Activated naive CD8-positive, alpha-beta T cell treated with anti-CD3 and anti-CD28 coated beads, Interleukin-2, amount 10 ng/mL, durations not matched to agents 7 days and 5 days (primary cell): Measurements from ENCODE around the gene CPHXL2. TPM values are rescaled to one million over a fixed set of nuclear protein-coding genes. Genes with fewer than 3 reads are reported as not detected.
A peak's percentile ranks its signal among the peaks of the same experiment; 100 is the strongest.

ENCODE experiments used
- ATAC-seq: fragments of 150-1000 bp; cut with Tn5 transposase; one replicate; pipeline ENCODE4 v1.10.0; 2021; ENCODE audit warnings: low read depth, moderate library complexity
- POLR2A ChIA-PET: fragments of 350-600 bp; sonication (Branson Sonifier 250); formaldehyde crosslinking; loops from one replicate; lab custom pipeline; 2021; ENCODE audit warnings: antibody characterized with exemption; lab: Charles Lee
- DNase-seq: peaks from one replicate; pipeline ENCODE4 v3.0.0; 2021
- H3K27ac Mint-ChIP-seq: one replicate; pipeline ENCODE4 v1.8.0; 2022; ENCODE audit warnings: mild to moderate bottlenecking, mixed read lengths
- H3K27me3 Mint-ChIP-seq: one replicate; pipeline ENCODE4 v1.8.0; 2022; ENCODE audit warnings: mild to moderate bottlenecking, moderate library complexity, mixed read lengths
- H3K36me3 Mint-ChIP-seq: one replicate; pipeline ENCODE4 v1.8.0; 2021; ENCODE audit warnings: mild to moderate bottlenecking, mixed read lengths
- H3K4me1 Mint-ChIP-seq: one replicate; pipeline ENCODE4 v1.8.0; 2021; ENCODE audit warnings: mixed read lengths
- H3K4me3 Mint-ChIP-seq: one replicate; pipeline ENCODE4 v1.8.0; 2022; ENCODE audit warnings: mild to moderate bottlenecking, moderate library complexity, mixed read lengths
- H3K9me3 Mint-ChIP-seq: one replicate; pipeline ENCODE4 v1.8.0; 2021; ENCODE audit warnings: mixed read lengths
- total RNA-seq, 2 experiments: library from RNA; stranded (reverse); gene quantifications; one replicate each; pipeline ENCODE4 v1.2.3, GENCODE V29; 2021

CPHXL2 gene
- total RNA-seq, 2 experiments from 2014 or later = not detected

GRCh38 chr16:75629132-75629531, 47.7 kb downstream of the CPHXL2 start:
- Mint-ChIP-seq H3K36me3 (peaks cover 54% of the 10 kb centered on the region), H3K4me3 (no peak overlapping the region), H3K9me3 (no peaks in the 10 kb centered on the region), H3K27ac (peak overlapping the region; percentile 80), H3K4me1 (peaks cover 31% of the 10 kb centered on the region), H3K27me3 (no peaks in the 10 kb centered on the region)
- POLR2A ChIA-PET = interaction anchor here (2.2 kb wide), 1 partner anchor 19 kb away, joined by 13 read pairs; the partner anchor contains the start of genes KARS1 and TERF2IP
- no peak for DNase-seq
- no peak for ATAC-seq

DNA sequence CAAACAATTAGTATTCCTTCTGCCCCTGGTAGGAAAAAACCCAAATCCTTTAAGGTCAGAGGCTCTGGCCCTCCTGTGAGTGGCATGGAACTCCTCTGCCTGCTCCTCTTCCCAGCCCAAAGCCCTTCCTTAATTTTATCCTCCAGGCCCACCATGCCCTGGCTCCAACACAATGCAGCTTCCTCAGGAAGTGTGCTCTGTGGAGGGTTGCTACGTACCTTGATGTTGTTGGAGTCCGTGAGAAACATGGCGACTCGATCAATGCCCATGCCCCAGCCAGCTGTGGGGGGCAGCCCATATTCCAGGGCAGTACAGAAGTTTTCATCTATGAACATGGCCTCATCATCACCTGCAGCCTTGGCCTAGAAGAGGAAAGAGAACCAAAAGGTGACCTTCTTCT, 48.5 kb downstream of the CPHXL2 start:
- DNase-seq (no peak), ATAC-seq (no peak)
- peaks cover 31% of the 10 kb centered on the region for H3K4me1 Mint-ChIP-seq
- POLR2A ChIA-PET = interaction anchor here (1.2 kb wide), 1 partner anchor 10 kb away, joined by 5 read pairs; no protein-coding TSS in a partner anchor
- H3K27me3 Mint-ChIP-seq = no peaks in the 10 kb centered on the region
- no peaks in the 10 kb centered on the region for H3K9me3 Mint-ChIP-seq
- peaks cover 47% of the 10 kb centered on the region for H3K36me3 Mint-ChIP-seq
- H3K27ac Mint-ChIP-seq = peak overlapping the region; percentile 85
- peak overlapping the region; percentile 51 for H3K4me3 Mint-ChIP-seq

DNA sequence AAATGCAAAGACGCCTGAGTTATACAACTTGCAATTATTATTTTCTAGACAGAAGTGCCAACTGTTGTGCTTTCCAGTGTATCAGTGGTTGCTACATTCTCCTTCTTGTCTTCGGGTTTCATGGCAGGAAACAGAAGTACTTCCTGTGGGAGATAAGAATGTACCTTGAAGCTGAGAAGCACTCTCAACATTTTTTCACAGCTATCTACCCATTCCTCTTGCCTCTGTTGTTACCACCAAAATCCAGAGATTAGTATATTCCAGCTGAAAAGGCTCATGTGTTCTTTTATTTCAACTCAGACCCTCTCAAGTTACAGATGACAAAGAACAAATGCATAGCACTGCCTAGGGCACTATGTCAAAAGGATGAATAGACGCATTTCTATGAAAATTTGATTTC, 49.0 kb downstream of the CPHXL2 start:
- H3K27ac Mint-ChIP-seq = peak overlapping the region; percentile 85
- DNase-seq (no peak), ATAC-seq (no peak)
- H3K27me3 Mint-ChIP-seq = no peaks in the 10 kb centered on the region
- peaks cover 46% of the 10 kb centered on the region for H3K36me3 Mint-ChIP-seq
- peak overlapping the region; percentile 51 for H3K4me3 Mint-ChIP-seq
- no peaks in the 10 kb centered on the region for H3K9me3 Mint-ChIP-seq
- H3K4me1 Mint-ChIP-seq = peaks cover 31% of the 10 kb centered on the region
- POLR2A ChIA-PET = interaction anchor here (1.2 kb wide), 1 partner anchor 10 kb away, joined by 5 read pairs; no protein-coding TSS in a partner anchor

GRCh38 chr16:75626806-75627205, 50.0 kb downstream of the CPHXL2 start:
- Mint-ChIP-seq H3K9me3 (no peaks in the 10 kb centered on the region), H3K36me3 (peaks cover 46% of the 10 kb centered on the region), H3K4me3 (no peak overlapping the region), H3K27ac (peak overlapping the region; percentile 74), H3K27me3 (no peaks in the 10 kb centered on the region), H3K4me1 (peaks cover 40% of the 10 kb centered on the region)
- ATAC-seq = no peak
- POLR2A ChIA-PET = interaction anchor here (0.6 to 1.0 kb wide), 2 partner anchors 21 to 924 kb away, joined by 3 read pairs; partner anchors contain the start of genes KARS1 and TERF2IP
- no peak for DNase-seq

GRCh38 chr16:75624921-75625334, 51.9 kb downstream of the CPHXL2 start:
- H3K4me1 Mint-ChIP-seq = peaks cover 48% of the 10 kb centered on the region
- H3K27ac Mint-ChIP-seq = peak overlapping the region; percentile 35
- H3K9me3 Mint-ChIP-seq = no peaks in the 10 kb centered on the region
- no peak overlapping the region for H3K4me3 Mint-ChIP-seq
- POLR2A ChIA-PET = no interaction called here
- H3K27me3 Mint-ChIP-seq = no peaks in the 10 kb centered on the region
- peaks cover 42% of the 10 kb centered on the region for H3K36me3 Mint-ChIP-seq
- ATAC-seq (no peak), DNase-seq (no peak)

- H3K4me3 Mint-ChIP-seq = peak within 1 kb of the TSS; percentile 97
- peak; percentile 95 for DNase-seq
- peaks cover 32% of the 10 kb centered on the region for H3K36me3 Mint-ChIP-seq
- H3K27ac Mint-ChIP-seq = peak within 1 kb of the TSS; percentile 97
- H3K9me3 Mint-ChIP-seq = no peaks in the 10 kb centered on the region
- ATAC-seq = peak; percentile 95
- H3K27me3 Mint-ChIP-seq = no peaks in the 10 kb centered on the region
- peaks cover 37% of the 10 kb centered on the region for H3K4me1 Mint-ChIP-seq
- POLR2A ChIA-PET = interaction anchor here (0.6 to 5.3 kb wide), 16 partner anchors 8 to 202 kb away, joined by 3 to 95 read pairs (median 6); partner anchors contain the start of genes CFDP1, GABARAPL2, KARS1 and TERF2IP
Observed at GRCh38 chr16:75622761-75623605, 53.8 kb downstream of the CPHXL2 start, which contains the start of gene ADAT1. Gene ADAT1 (minus strand): TSS chr16:75623281. CDS start chr16:75620799, 2,482 bp downstream.

DNA sequence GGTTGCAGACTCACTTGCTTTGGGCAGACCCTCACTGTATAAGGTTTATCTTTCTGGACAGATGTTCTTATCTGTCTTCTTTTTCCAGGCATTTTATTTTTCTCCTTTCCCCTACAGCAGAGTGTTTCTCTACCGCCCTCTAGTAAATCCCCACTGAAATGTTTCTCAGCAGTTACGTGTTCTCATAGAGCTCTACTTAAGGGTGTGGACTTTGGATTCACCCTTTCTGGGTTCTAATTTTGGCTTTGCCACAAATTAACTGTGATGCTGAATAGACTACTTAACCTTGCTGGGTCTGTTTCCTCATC, 55.7 kb downstream of the CPHXL2 start:
- ATAC-seq (no peak), DNase-seq (no peak)
- Mint-ChIP-seq H3K27ac (peak overlapping the region; percentile 4), H3K4me3 (peak overlapping the region; percentile 9), H3K27me3 (no peaks in the 10 kb centered on the region), H3K36me3 (peaks cover 26% of the 10 kb centered on the region), H3K4me1 (peaks cover 25% of the 10 kb centered on the region), H3K9me3 (no peaks in the 10 kb centered on the region)
- POLR2A ChIA-PET = interaction anchor here (0.7 to 5.3 kb wide), 3 partner anchors 27 to 104 kb away, joined by 3 to 95 read pairs (median 19); partner anchors contain the start of genes KARS1, TERF2IP and TMEM231

GRCh38 chr16:75620326-75621169, 56.3 kb downstream of the CPHXL2 start:
- H3K4me3 Mint-ChIP-seq = peak overlapping the region; percentile 9
- no peaks in the 10 kb centered on the region for H3K27me3 Mint-ChIP-seq
- H3K36me3 Mint-ChIP-seq = peaks cover 25% of the 10 kb centered on the region
- no peak for DNase-seq
- no peak for ATAC-seq
- no peaks in the 10 kb centered on the region for H3K9me3 Mint-ChIP-seq
- peak overlapping the region; percentile 4 for H3K27ac Mint-ChIP-seq
- H3K4me1 Mint-ChIP-seq = peaks cover 25% of the 10 kb centered on the region
- POLR2A ChIA-PET = interaction anchor here (2.9 to 5.3 kb wide), 2 partner anchors 28 to 104 kb away, joined by 19 to 95 read pairs; partner anchors contain the start of genes KARS1 and TERF2IP

- H3K27me3 Mint-ChIP-seq = no peaks in the 10 kb centered on the region
- POLR2A ChIA-PET = interaction anchor here (5.3 kb wide), 1 partner anchor 30 kb away, joined by 95 read pairs; the partner anchor contains the start of genes KARS1 and TERF2IP
- H3K4me3 Mint-ChIP-seq = no peak overlapping the region
- ATAC-seq (no peak), DNase-seq (no peak)
- peaks cover 23% of the 10 kb centered on the region for H3K4me1 Mint-ChIP-seq
- H3K27ac Mint-ChIP-seq = no peak overlapping the region
- H3K36me3 Mint-ChIP-seq = peaks cover 28% of the 10 kb centered on the region
- no peaks in the 10 kb centered on the region for H3K9me3 Mint-ChIP-seq
Observed at GRCh38 chr16:75618780-75619179, 58.0 kb downstream of the CPHXL2 start.

- ATAC-seq (no peak), DNase-seq (no peak)
- Mint-ChIP-seq H3K4me1 (peaks cover 18% of the 10 kb centered on the region), H3K4me3 (no peak overlapping the region), H3K27ac (no peak overlapping the region), H3K36me3 (peaks cover 33% of the 10 kb centered on the region), H3K27me3 (no peaks in the 10 kb centered on the region), H3K9me3 (no peaks in the 10 kb centered on the region)
- POLR2A ChIA-PET = interaction anchor here (0.5 kb wide), 1 partner anchor 31 kb away, joined by 3 read pairs; no protein-coding TSS in a partner anchor
Observed at GRCh38 chr16:75617121-75617520, 59.7 kb downstream of the CPHXL2 start.

DNA sequence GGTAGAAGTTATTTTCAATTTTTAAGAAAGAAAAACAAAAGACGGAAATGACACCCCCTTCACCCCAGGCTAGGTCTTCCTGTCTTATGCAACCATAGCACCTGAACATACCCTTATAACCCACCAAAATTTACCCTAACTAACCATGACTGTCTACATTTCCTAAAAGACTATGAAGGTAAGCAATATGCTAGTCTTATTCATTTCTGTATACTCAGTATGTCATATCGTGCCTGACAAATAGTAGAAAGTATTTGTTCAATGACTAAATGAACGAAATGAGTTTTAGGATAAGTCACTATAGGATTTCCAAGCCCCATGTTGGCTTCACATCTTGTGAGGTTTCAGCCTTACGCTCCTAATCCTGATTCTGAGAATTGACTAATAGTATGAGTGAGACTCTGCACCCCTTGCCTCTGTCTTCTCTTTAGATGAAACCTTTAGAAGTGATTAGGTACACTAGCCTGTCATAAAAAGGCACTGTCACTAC, 60.2 kb downstream of the CPHXL2 start:
- peak overlapping the region; percentile 71 for H3K27ac Mint-ChIP-seq
- DNase-seq (no peak), ATAC-seq (no peak)
- H3K36me3 Mint-ChIP-seq = peaks cover 34% of the 10 kb centered on the region
- POLR2A ChIA-PET = interaction anchor here (0.6 kb wide), 1 partner anchor 55 kb away, joined by 4 read pairs; no protein-coding TSS in a partner anchor
- no peaks in the 10 kb centered on the region for H3K9me3 Mint-ChIP-seq
- no peaks in the 10 kb centered on the region for H3K27me3 Mint-ChIP-seq
- peaks cover 12% of the 10 kb centered on the region for H3K4me1 Mint-ChIP-seq
- no peak overlapping the region for H3K4me3 Mint-ChIP-seq

- POLR2A ChIA-PET = no interaction called here
- Mint-ChIP-seq H3K27ac (no peak overlapping the region), H3K36me3 (peaks cover 34% of the 10 kb centered on the region), H3K4me3 (no peak overlapping the region), H3K4me1 (peaks cover 3% of the 10 kb centered on the region), H3K27me3 (no peaks in the 10 kb centered on the region), H3K9me3 (no peaks in the 10 kb centered on the region)
- no peak for ATAC-seq
- no peak for DNase-seq
Observed at GRCh38 chr16:75615619-75616018, 61.2 kb downstream of the CPHXL2 start.
